ENCODE measurements around the gene ELK3. TPM values are rescaled to one million over a fixed set of nuclear protein-coding genes. Genes with fewer than 3 reads are reported as not detected.

The ELK3 gene
- total RNA-seq, 2 donors from 2014 or later, result 17.1 to 18.1 TPM

DNA sequence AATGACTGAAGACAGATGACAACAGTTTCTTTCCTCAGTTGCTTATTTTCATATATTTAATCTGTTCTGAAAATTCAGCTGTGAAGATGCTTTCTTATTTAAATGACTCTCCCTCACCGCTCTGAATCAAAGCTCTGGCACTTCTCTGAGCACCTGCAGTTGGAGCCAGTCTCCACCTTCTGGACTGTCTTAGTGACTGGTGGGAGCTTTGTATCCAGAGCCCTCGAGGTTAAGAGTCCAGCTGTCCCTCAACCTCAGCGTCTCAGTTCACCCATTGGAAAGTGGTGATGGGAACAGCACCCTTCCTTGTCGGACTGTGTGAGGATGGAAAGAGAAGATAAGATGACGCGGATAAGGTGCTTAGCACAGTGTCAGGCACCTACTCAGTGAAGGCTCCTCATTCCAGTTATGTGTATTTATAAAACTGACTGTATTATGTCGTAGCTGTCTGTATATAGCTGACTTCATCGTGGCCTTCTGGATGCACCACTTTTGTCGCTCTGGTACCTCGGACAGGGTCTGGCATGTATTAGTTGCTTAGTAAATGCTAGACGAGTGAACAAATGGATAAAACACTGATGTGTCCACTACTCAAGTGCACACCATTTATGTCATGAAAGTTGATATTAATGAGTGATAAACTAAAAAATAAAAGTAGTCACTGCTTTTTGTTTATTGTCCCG, 34.5 kb downstream of the ELK3 start:
- H3K4me3 ChIP-seq (ENCODE audit: low read length), result no peak overlapping the region
- no peaks in the 10 kb centered on the region for H3K27me3 Mint-ChIP-seq (ENCODE audit: insufficient read depth)
- no peak for TF ChIP-seq CTCF (conservative IDR thresholded peaks at IDR 0.05)
- H3K4me1 Mint-ChIP-seq, result no peaks in the 10 kb centered on the region
- no peak overlapping the region for H3K9ac ChIP-seq (ENCODE audit: extremely low read depth, low read length, poor library complexity, severe bottlenecking)
- H3K9me3 Mint-ChIP-seq, result peaks cover 2% of the 10 kb centered on the region
- H3K4me3 Mint-ChIP-seq, result no peak overlapping the region
- no peaks in the 10 kb centered on the region for H3K27me3 ChIP-seq (ENCODE audit: control insufficient read depth, insufficient read depth, low read length, poor library complexity, severe bottlenecking)
- H3K36me3 Mint-ChIP-seq (ENCODE audit: low read depth), result peaks cover 22% of the 10 kb centered on the region
- WGBS, 2 experiments (ENCODE audit: insufficient coverage in 1 of 2, insufficient read length in 1 of 2), result 85 to 89% methylated on average over 8 to 12 of the region's 12 CpGs
- no peak overlapping the region for H3K27ac ChIP-seq (ENCODE audit: low read depth, low read length)
- H3K4me1 ChIP-seq (ENCODE audit: control insufficient read depth, insufficient read depth, low read length), result no peaks in the 10 kb centered on the region
- H3K27ac Mint-ChIP-seq, result no peak overlapping the region
- H3K36me3 ChIP-seq (ENCODE audit: control insufficient read depth, insufficient read depth, low read length), result peaks cover 22% of the 10 kb centered on the region
- no peaks in the 10 kb centered on the region for H3K9me3 ChIP-seq (ENCODE audit: control insufficient read depth, low read length)
- DNase-seq, result no peak

DNA sequence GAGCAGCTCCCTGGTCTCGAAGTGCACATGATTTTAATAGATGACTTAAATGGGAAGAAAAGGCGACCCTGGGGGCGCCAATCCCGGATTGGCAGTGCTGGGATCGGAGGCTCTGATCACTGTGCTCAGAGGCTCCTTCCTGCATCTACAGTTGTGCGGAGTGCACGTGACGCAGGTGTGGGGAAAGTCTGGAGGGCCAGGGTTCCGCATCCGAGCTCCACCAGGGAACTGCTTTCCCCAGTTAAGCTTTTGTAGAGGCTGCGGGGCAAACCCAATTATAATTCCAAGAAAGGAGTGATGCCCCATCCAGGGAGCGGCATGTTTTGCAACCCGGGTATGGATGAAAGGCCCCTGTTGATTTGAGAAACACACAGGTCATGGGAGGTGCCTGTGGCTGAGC, 36.5 kb downstream of the ELK3 start:
- 94 to 96% methylated on average over 9 to 13 of the region's 13 CpGs for WGBS, 2 experiments (ENCODE audit: insufficient coverage in 1 of 2, insufficient read length in 1 of 2)
- Mint-ChIP-seq H3K4me1 (peaks cover 4% of the 10 kb centered on the region), H3K27me3 (ENCODE audit: insufficient read depth) (no peaks in the 10 kb centered on the region), H3K27ac (no peak overlapping the region), H3K9me3 (peaks cover 2% of the 10 kb centered on the region), H3K4me3 (no peak overlapping the region), H3K36me3 (ENCODE audit: low read depth) (peaks cover 17% of the 10 kb centered on the region)
- no peak for TF ChIP-seq CTCF (conservative IDR thresholded peaks at IDR 0.05)
- Histone ChIP-seq H3K9me3 (ENCODE audit: control insufficient read depth, low read length) (no peaks in the 10 kb centered on the region), H3K27ac (ENCODE audit: low read depth, low read length) (no peak overlapping the region), H3K4me1 (ENCODE audit: control insufficient read depth, insufficient read depth, low read length) (no peaks in the 10 kb centered on the region), H3K9ac (ENCODE audit: extremely low read depth, low read length, poor library complexity, severe bottlenecking) (no peak overlapping the region), H3K4me3 (ENCODE audit: low read length) (no peak overlapping the region), H3K36me3 (ENCODE audit: control insufficient read depth, insufficient read depth, low read length) (peaks cover 13% of the 10 kb centered on the region), H3K27me3 (ENCODE audit: control insufficient read depth, insufficient read depth, low read length, poor library complexity, severe bottlenecking) (no peaks in the 10 kb centered on the region)
- DNase-seq, result no peak

DNA sequence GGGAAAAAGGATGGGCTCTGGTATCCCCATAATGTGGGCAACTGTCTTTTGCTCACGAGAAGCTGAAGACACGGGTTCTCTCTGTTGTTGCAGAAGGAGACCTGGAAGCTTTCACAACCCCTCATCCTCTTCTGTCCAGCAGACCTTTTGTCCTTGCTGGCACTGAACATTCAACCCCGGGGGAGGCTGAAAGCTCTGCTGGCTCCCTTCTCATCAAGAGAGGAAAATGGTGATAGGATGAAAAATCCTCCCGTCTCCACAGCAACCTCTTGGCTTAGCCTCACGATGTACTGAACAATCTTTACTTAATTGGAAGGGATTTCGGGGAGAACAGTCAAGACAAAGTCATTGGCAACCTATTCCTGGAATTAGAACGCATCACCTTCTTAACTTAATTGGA, 39.0 kb downstream of the ELK3 start:
- Mint-ChIP-seq H3K9me3 (peaks cover 2% of the 10 kb centered on the region), H3K4me1 (peaks cover 4% of the 10 kb centered on the region), H3K4me3 (no peak overlapping the region), H3K27ac (no peak overlapping the region), H3K36me3 (ENCODE audit: low read depth) (peaks cover 17% of the 10 kb centered on the region), H3K27me3 (ENCODE audit: insufficient read depth) (no peaks in the 10 kb centered on the region)
- 91 to 100% methylated on average over 4 to 7 of the region's 7 CpGs for WGBS, 2 experiments (ENCODE audit: insufficient coverage in 1 of 2, insufficient read length in 1 of 2)
- H3K9me3 ChIP-seq (ENCODE audit: control insufficient read depth, low read length), result no peaks in the 10 kb centered on the region
- peaks cover 8% of the 10 kb centered on the region for H3K36me3 ChIP-seq (ENCODE audit: control insufficient read depth, insufficient read depth, low read length)
- H3K4me1 ChIP-seq (ENCODE audit: control insufficient read depth, insufficient read depth, low read length), result no peaks in the 10 kb centered on the region
- no peak for DNase-seq
- H3K4me3 ChIP-seq (ENCODE audit: low read length), result no peak overlapping the region
- no peaks in the 10 kb centered on the region for H3K27me3 ChIP-seq (ENCODE audit: control insufficient read depth, insufficient read depth, low read length, poor library complexity, severe bottlenecking)
- TF ChIP-seq CTCF (conservative IDR thresholded peaks at IDR 0.05), result no peak
- no peak overlapping the region for H3K9ac ChIP-seq (ENCODE audit: extremely low read depth, low read length, poor library complexity, severe bottlenecking)
- no peak overlapping the region for H3K27ac ChIP-seq (ENCODE audit: low read depth, low read length)

Measured in endodermal cell (in vitro differentiated cells).